H1 (cell line): ENCODE measurements around the gene HOXD11. TPM values are rescaled to one million over a fixed set of nuclear protein-coding genes. Genes with fewer than 3 reads are reported as not detected.

Experiments
- FOSL1 ChIP-seq: IDR thresholded peaks from 2 replicates; pipeline ENCODE4 v1.6.1; 2011; ENCODE audit warnings: mild to moderate bottlenecking, low read depth, low read length, moderate library complexity; ENCODE audit not compliant: insufficient read depth
- KDM5A ChIP-seq: fragments of 200-600 bp; IDR thresholded peaks from 2 replicates; pipeline ENCODE4 v1.7.1; 2012; ENCODE audit warnings: mild to moderate bottlenecking, low read length, inconsistent platforms, mixed read lengths
- NANOG ChIP-seq: IDR thresholded peaks from 2 replicates; pipeline ENCODE4 v1.6.1; 2011; ENCODE audit warnings: low read length, low read depth, mild to moderate bottlenecking, inconsistent platforms; ENCODE audit not compliant: insufficient read depth, poor library complexity, severe bottlenecking
- RAD21 ChIP-seq, 2 experiments: IDR thresholded peaks in 1 of 2; conservative IDR thresholded peaks in 1 of 2; 2 replicates each; pipeline ENCODE4 v1.6.1; 2011; ENCODE audit warnings: low read depth in 2 of 2, low read length in 2 of 2, improper control_type of control experiment in 1 of 2, inconsistent platforms in 1 of 2, mild to moderate bottlenecking in 1 of 2, moderate library complexity in 1 of 2
- TCF12 ChIP-seq: IDR thresholded peaks from 2 replicates; pipeline ENCODE4 v1.6.1; 2011; ENCODE audit warnings: low read depth, mild to moderate bottlenecking, low read length
- polyA plus RNA-seq, 7 experiments: library from polyadenylated mRNA; depleted of rRNA in 3 of 7; stranded (reverse) in 5 of 7; unstranded in 2 of 7; fragments of >200 nt in 5 of 7; fragments of 200-250 nt in 2 of 7; gene quantifications; 1 replicate in 5 of 7; 2 replicates in 1 of 7; 4 replicates in 1 of 7; pipeline versions ENCODE4 v1.2.1 to v1.2.3, GENCODE V29; 2011 to 2013; ENCODE audit warnings: missing spikeins in 2 of 7, mixed read lengths in 2 of 7
- total RNA-seq: library from RNA; stranded (reverse); fragmentation: NEBNext Ultra II Directional; extraction: Animal tissue kit (Norgen Biotek cat#: 25700); gene quantifications from 2 replicates; pipeline ENCODE4 v1.2.1, GENCODE V29; 2021
- TF ChIP-seq, protein P1 (sequence below): IDR thresholded peaks from 2 replicates; pipeline ENCODE4 v1.6.1; 2012; ENCODE audit warnings: low read length, inconsistent platforms
- TF ChIP-seq, protein P2 (sequence below): fragments of 300-600 bp; sonication (generic); IDR thresholded peaks from 2 replicates; pipeline ENCODE4 v1.7.1; 2012; ENCODE audit warnings: low read length, moderate library complexity, mild to moderate bottlenecking, inconsistent platforms; ENCODE audit not compliant: insufficient replicate concordance

HOXD11 gene
- total and polyA plus RNA-seq, 2 of the 8 experiments (the other 6 are each of a cell fraction or from before 2014, with no cell fraction given) = not detected

DNA sequence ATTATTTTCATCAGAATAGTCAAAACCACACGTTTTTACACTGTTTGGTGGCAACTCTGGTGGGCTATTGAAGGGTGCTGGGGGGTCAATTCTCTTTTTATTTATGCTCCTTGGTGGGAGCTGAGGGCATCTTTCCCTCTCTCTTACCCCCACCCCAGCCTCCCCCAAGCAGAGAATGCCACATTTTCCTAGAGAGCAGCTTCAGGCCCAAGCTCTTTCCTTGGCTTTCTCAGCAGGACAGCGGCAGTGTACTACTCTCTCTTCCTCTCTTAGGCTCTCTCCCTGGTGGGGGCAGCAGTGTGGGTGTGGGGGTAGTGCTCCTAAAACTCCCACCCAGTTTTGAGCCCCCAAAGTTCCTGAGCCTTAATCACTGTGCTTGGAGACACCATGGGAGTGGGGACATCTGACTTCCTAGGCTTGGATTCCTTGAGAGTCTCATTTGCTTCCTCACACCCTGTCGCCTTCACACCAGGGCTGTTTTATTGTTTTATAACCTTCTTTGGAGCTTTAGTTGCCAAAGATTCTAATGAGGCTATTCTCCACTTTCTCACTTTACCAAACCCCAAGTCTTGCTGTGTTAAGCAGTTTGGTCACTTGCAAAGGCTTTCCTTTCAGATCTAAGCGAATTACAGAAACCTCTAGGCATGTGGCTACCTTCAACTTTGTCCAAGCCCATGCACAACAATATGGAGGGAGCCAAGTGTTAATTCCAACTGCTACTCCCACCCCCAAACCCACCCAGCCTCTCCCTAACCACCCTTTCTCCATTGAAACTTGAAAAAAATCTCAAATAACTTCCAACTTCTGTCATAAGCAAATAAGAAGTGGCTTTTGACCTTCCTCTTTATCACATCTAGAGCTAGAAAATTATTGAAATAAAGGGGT lies 38.2 kb downstream of the HOXD11 start (continued):
- TF ChIP-seq, protein P1, sequence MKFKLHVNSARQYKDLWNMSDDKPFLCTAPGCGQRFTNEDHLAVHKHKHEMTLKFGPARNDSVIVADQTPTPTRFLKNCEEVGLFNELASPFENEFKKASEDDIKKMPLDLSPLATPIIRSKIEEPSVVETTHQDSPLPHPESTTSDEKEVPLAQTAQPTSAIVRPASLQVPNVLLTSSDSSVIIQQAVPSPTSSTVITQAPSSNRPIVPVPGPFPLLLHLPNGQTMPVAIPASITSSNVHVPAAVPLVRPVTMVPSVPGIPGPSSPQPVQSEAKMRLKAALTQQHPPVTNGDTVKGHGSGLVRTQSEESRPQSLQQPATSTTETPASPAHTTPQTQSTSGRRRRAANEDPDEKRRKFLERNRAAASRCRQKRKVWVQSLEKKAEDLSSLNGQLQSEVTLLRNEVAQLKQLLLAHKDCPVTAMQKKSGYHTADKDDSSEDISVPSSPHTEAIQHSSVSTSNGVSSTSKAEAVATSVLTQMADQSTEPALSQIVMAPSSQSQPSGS = no peak
- TF ChIP-seq NANOG (no peak), KDM5A (no peak), FOSL1 (no peak), RAD21 (IDR thresholded peaks at IDR 0.05 in 1 of 2, conservative IDR thresholded peaks at IDR 0.05 in 1 of 2; ENCODE audit: low read depth in 2 of 2, low read length in 2 of 2) (no peak), TCF12 (no peak)
- TF ChIP-seq, protein P2, sequence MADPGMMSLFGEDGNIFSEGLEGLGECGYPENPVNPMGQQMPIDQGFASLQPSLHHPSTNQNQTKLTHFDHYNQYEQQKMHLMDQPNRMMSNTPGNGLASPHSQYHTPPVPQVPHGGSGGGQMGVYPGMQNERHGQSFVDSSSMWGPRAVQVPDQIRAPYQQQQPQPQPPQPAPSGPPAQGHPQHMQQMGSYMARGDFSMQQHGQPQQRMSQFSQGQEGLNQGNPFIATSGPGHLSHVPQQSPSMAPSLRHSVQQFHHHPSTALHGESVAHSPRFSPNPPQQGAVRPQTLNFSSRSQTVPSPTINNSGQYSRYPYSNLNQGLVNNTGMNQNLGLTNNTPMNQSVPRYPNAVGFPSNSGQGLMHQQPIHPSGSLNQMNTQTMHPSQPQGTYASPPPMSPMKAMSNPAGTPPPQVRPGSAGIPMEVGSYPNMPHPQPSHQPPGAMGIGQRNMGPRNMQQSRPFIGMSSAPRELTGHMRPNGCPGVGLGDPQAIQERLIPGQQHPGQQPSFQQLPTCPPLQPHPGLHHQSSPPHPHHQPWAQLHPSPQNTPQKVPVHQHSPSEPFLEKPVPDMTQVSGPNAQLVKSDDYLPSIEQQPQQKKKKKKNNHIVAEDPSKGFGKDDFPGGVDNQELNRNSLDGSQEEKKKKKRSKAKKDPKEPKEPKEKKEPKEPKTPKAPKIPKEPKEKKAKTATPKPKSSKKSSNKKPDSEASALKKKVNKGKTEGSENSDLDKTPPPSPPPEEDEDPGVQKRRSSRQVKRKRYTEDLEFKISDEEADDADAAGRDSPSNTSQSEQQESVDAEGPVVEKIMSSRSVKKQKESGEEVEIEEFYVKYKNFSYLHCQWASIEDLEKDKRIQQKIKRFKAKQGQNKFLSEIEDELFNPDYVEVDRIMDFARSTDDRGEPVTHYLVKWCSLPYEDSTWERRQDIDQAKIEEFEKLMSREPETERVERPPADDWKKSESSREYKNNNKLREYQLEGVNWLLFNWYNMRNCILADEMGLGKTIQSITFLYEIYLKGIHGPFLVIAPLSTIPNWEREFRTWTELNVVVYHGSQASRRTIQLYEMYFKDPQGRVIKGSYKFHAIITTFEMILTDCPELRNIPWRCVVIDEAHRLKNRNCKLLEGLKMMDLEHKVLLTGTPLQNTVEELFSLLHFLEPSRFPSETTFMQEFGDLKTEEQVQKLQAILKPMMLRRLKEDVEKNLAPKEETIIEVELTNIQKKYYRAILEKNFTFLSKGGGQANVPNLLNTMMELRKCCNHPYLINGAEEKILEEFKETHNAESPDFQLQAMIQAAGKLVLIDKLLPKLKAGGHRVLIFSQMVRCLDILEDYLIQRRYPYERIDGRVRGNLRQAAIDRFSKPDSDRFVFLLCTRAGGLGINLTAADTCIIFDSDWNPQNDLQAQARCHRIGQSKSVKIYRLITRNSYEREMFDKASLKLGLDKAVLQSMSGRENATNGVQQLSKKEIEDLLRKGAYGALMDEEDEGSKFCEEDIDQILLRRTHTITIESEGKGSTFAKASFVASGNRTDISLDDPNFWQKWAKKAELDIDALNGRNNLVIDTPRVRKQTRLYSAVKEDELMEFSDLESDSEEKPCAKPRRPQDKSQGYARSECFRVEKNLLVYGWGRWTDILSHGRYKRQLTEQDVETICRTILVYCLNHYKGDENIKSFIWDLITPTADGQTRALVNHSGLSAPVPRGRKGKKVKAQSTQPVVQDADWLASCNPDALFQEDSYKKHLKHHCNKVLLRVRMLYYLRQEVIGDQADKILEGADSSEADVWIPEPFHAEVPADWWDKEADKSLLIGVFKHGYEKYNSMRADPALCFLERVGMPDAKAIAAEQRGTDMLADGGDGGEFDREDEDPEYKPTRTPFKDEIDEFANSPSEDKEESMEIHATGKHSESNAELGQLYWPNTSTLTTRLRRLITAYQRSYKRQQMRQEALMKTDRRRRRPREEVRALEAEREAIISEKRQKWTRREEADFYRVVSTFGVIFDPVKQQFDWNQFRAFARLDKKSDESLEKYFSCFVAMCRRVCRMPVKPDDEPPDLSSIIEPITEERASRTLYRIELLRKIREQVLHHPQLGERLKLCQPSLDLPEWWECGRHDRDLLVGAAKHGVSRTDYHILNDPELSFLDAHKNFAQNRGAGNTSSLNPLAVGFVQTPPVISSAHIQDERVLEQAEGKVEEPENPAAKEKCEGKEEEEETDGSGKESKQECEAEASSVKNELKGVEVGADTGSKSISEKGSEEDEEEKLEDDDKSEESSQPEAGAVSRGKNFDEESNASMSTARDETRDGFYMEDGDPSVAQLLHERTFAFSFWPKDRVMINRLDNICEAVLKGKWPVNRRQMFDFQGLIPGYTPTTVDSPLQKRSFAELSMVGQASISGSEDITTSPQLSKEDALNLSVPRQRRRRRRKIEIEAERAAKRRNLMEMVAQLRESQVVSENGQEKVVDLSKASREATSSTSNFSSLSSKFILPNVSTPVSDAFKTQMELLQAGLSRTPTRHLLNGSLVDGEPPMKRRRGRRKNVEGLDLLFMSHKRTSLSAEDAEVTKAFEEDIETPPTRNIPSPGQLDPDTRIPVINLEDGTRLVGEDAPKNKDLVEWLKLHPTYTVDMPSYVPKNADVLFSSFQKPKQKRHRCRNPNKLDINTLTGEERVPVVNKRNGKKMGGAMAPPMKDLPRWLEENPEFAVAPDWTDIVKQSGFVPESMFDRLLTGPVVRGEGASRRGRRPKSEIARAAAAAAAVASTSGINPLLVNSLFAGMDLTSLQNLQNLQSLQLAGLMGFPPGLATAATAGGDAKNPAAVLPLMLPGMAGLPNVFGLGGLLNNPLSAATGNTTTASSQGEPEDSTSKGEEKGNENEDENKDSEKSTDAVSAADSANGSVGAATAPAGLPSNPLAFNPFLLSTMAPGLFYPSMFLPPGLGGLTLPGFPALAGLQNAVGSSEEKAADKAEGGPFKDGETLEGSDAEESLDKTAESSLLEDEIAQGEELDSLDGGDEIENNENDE = no peak
